Brain microvascular endothelial cell (primary cell): ENCODE data around the gene AKAP14.
"Not testable (repeated sequence)": the region's sequence is repeated elsewhere in the genome, so short reads cannot be mapped to it uniquely, and the experiment has no call there.

Experiments used
- DNase-seq: peaks from one replicate; pipeline ENCODE4 v3.0.0-alpha.2; 2020
- H3K27ac ChIP-seq: fragments of 250-450 bp; sonication (Bioruptor Pico); 2 replicates; pipeline ENCODE4 v1.5.1; 2020; ENCODE audit warnings: mild to moderate bottlenecking, moderate library complexity
- H3K27me3 ChIP-seq: fragments of 250-450 bp; sonication (Bioruptor Pico); replicated peaks from 2 replicates; pipeline ENCODE4 v1.5.1; 2020; ENCODE audit warnings: mild to moderate bottlenecking
- H3K36me3 ChIP-seq: fragments of 250-450 bp; sonication (Bioruptor Pico); replicated peaks from 2 replicates; pipeline ENCODE4 v1.5.1; 2020; ENCODE audit warnings: mild to moderate bottlenecking
- H3K4me3 ChIP-seq: 2 replicates; pipeline ENCODE4 v1.5.1; 2011; ENCODE audit warnings: low read depth, mild to moderate bottlenecking, control low read depth, low read length, moderate library complexity
- CTCF ChIP-seq: IDR thresholded peaks from 2 replicates; pipeline ENCODE4 v1.5.1; 2011; ENCODE audit warnings: low read depth, mild to moderate bottlenecking, moderate library complexity, low read length, control low read depth, inconsistent platforms; ENCODE audit errors: missing control alignments
- in situ Hi-C: cut with HindIII; loops from 2 replicates; pipeline ENCODE4 v1.10.0; 2017; ENCODE audit warnings: low sequenced_read_pairs, low pct_ligation_motif_present

Gene AKAP14

GRCh38 chrX:119942831-119943184 is 47.1 kb downstream of the AKAP14 start:
- TF ChIP-seq CTCF: no peak
- DNase-seq: peak; percentile 0
- in situ Hi-C loops: no loop called here
- H3K27me3 ChIP-seq: no peaks in the 10 kb centered on the region
- H3K27ac ChIP-seq: peak overlapping the region; percentile 58
- no peaks in the 10 kb centered on the region for H3K36me3 ChIP-seq
- H3K4me3 ChIP-seq: peak overlapping the region; percentile 72

- no peaks in the 10 kb centered on the region for H3K36me3 ChIP-seq
- peak within 1 kb of the TSS; percentile 72 for H3K4me3 ChIP-seq
- in situ Hi-C loops: no loop called here
- H3K27ac ChIP-seq: peak within 1 kb of the TSS; percentile 58
- peak; percentile 91 for DNase-seq
- no peak for TF ChIP-seq CTCF
- no peaks in the 10 kb centered on the region for H3K27me3 ChIP-seq
These were observed 47.7 kb downstream of the AKAP14 start, which contains the start of gene NKAP for GRCh38 chrX:119943185-119943988. Gene NKAP (minus strand): TSS chrX:119943751. CDS start chrX:119943605, 146 bp downstream.

DNA sequence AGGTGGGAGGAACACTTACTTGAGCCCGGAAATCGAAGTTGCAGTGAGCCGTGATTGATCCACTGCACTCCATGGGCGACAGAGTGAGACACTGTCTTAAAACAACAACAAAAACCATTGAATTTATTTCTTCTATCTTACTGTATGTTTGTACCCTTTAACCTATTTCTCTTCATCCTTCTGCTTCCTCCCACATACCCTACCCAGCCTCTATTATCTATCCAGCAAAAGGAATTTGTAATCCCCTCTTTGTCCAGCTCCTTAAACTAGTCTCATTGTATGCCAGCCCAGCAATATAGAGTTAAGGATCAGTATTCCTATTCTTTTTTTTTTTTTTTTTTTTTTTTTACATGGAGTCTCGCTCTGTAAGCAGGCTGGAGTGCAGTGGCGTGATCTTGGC is 49.8 kb downstream of the AKAP14 start:
- Histone ChIP-seq H3K36me3 (no peaks in the 10 kb centered on the region), H3K27me3 (no peaks in the 10 kb centered on the region), H3K4me3 (no peak overlapping the region), H3K27ac (no peak overlapping the region)
- TF ChIP-seq CTCF: no peak
- DNase-seq: no peak
- in situ Hi-C loops: no loop called here

- in situ Hi-C loops: no loop called here
- Histone ChIP-seq H3K36me3 (no peaks in the 10 kb centered on the region), H3K4me3 (no peak overlapping the region), H3K27me3 (no peaks in the 10 kb centered on the region), H3K27ac (no peak overlapping the region)
- no peak for DNase-seq
- TF ChIP-seq CTCF: no peak
These were observed 52.7 kb downstream of the AKAP14 start for GRCh38 chrX:119948381-119948780.

GRCh38 chrX:119954374-119954773 is 58.7 kb downstream of the AKAP14 start:
- in situ Hi-C loops: no loop called here
- no peak overlapping the region for H3K27ac ChIP-seq
- H3K27me3 ChIP-seq: no peaks in the 10 kb centered on the region
- no peak for DNase-seq
- no peak for TF ChIP-seq CTCF
- no peaks in the 10 kb centered on the region for H3K36me3 ChIP-seq
- H3K4me3 ChIP-seq: no peak overlapping the region

DNA sequence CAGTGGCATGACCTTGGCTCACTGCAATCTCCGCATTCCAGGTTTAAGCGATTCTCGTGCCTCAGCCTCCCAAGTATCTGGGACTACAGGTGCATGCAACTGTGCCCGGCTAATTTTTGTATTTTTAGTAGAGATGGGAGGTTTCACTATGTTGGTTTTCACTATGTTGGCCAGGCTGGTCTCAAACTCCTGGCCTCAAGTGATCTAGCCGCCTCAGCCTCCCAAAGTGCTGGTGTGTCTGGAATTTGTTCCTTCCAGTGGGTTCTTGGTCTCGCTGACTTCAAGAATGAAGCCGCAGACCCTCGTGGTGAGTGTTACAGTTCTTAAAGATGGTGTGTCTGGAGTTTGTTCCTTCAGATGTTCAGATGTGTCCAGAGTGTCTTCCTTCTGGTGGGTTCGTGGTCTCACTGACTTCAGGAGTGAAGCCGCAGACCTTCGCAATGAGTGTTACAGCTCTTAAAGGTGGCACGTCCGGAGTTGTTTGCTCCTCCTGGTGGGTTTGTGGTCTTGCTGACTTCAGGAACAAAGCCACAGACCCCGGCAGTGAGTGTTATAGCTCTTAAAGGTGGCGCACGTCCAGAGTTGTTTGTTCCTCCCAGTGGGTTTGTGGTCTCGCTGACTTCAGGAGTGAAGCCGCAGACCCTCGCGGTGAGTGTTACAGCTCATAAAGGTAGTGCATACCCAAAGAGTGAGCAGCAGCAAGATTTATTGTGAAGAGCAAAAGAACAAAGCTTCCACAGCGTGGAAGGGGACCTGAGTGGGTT is 60.3 kb downstream of the AKAP14 start:
- H3K36me3 ChIP-seq, in situ Hi-C loops, H3K4me3 ChIP-seq, H3K27me3 ChIP-seq, H3K27ac ChIP-seq, DNase-seq: not testable (repeated sequence)
